ENCODE data around the gene PARD3. TPM values are rescaled to one million over a fixed set of nuclear protein-coding genes. Genes with fewer than 3 reads are reported as not detected.
A peak's percentile ranks its signal among the peaks of the same experiment; 100 is the strongest.

Gene PARD3
- total RNA-seq, 6 experiments from 2014 or later = 19.1 to 27.8 (median 22.0) TPM

GRCh38 chr10:34408381-34408780 lies 406.7 kb downstream of the PARD3 start:
- Histone ChIP-seq H3K4me3 (no peak overlapping the region), H3K27me3 (no peaks in the 10 kb centered on the region), H3K27ac (no peak overlapping the region), H3K9me3 (no peaks in the 10 kb centered on the region), H3K4me1 (no peaks in the 10 kb centered on the region), H3K36me3 (no peaks in the 10 kb centered on the region)
- intact Hi-C loops (cut with DNase I) = no loop called here
- TF ChIP-seq POLR2A (IDR thresholded peaks at IDR 0.05) (no peak), CTCF (IDR thresholded peaks at IDR 0.05) (no peak)
- ATAC-seq (no peak), DNase-seq (no peak)
- 94% methylated on average over 2 of the region's 2 CpGs for WGBS (ENCODE audit: insufficient coverage, low coverage, low lambda C conversion rate, missing lambda C conversion rate)

- Histone ChIP-seq H3K36me3 (no peaks in the 10 kb centered on the region), H3K4me1 (no peaks in the 10 kb centered on the region), H3K27ac (no peak overlapping the region), H3K27me3 (no peaks in the 10 kb centered on the region), H3K9me3 (no peaks in the 10 kb centered on the region), H3K4me3 (no peak overlapping the region)
- intact Hi-C loops (cut with DNase I) = no loop called here
- WGBS (ENCODE audit: insufficient coverage, low coverage, low lambda C conversion rate, missing lambda C conversion rate) = 65% methylated on average over 4 of the region's 7 CpGs
- peak in 1 of 3 donors; percentile 38 for DNase-seq
- TF ChIP-seq POLR2A (IDR thresholded peaks at IDR 0.05) (no peak), CTCF (IDR thresholded peaks at IDR 0.05) (no peak)
- peak in 1 of 4 donors; percentile 18 for ATAC-seq
Measured at GRCh38 chr10:34407324-34407805, 407.7 kb downstream of the PARD3 start.

- intact Hi-C loops (cut with DNase I) = no loop called here
- Histone ChIP-seq H3K9me3 (no peaks in the 10 kb centered on the region), H3K27me3 (no peaks in the 10 kb centered on the region), H3K36me3 (no peaks in the 10 kb centered on the region), H3K4me1 (no peaks in the 10 kb centered on the region), H3K27ac (no peak overlapping the region), H3K4me3 (no peak overlapping the region)
- 67% methylated on average over 4 of the region's 4 CpGs for WGBS (ENCODE audit: insufficient coverage, low coverage, low lambda C conversion rate, missing lambda C conversion rate)
- ATAC-seq (peak in 1 of 4 donors; percentile 19), DNase-seq (no peak)
- no peak for TF ChIP-seq CTCF (IDR thresholded peaks at IDR 0.05)
- TF ChIP-seq POLR2A (IDR thresholded peaks at IDR 0.05) = no peak
Measured at GRCh38 chr10:34406463-34407323, 408.4 kb downstream of the PARD3 start.

- intact Hi-C loops (cut with DNase I) = no loop called here
- no peak for ATAC-seq
- no peak for TF ChIP-seq POLR2A (IDR thresholded peaks at IDR 0.05)
- no peaks in the 10 kb centered on the region for H3K36me3 ChIP-seq
- DNase-seq = no peak
- H3K9me3 ChIP-seq = no peaks in the 10 kb centered on the region
- no peak overlapping the region for H3K27ac ChIP-seq
- no peaks in the 10 kb centered on the region for H3K4me1 ChIP-seq
- WGBS (ENCODE audit: insufficient coverage, low coverage, low lambda C conversion rate, missing lambda C conversion rate) = 69% methylated on average over 3 of the region's 3 CpGs
- H3K27me3 ChIP-seq = no peaks in the 10 kb centered on the region
- no peak overlapping the region for H3K4me3 ChIP-seq
Measured at GRCh38 chr10:34405611-34406462, 409.3 kb downstream of the PARD3 start.
